GM21360 (cell line): Measurements from ENCODE around the gene GLT1D1.

ENCODE experiments used
- ATAC-seq: cut with Tn5 transposase; IDR thresholded peaks from one replicate; pipeline ENCODE4 v1.9.1; 2021; ENCODE audit warnings: mild to moderate bottlenecking, moderate library complexity; ENCODE audit not compliant: unreplicated experiment

Gene GLT1D1

DNA sequence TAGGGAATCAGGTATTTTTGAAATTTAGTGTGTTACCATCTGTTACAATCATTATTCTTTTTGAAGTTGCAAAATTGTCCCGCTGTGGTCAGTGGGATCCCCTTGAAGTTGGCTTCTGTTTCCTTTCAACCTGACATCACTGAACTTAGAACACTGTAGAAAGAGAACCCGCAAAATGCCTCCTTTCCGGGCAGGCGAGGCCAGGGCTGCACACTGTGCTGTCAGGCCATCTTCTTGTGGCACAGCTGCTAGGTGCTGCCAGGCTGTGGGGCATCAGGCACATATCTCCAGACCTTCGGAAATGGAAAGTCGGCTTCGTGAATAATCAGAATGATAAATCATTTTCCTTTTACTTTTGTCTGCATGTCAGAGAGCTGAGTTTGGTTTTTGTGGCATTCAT is 103.5 kb downstream of the GLT1D1 start:
- ATAC-seq, result no peak

DNA sequence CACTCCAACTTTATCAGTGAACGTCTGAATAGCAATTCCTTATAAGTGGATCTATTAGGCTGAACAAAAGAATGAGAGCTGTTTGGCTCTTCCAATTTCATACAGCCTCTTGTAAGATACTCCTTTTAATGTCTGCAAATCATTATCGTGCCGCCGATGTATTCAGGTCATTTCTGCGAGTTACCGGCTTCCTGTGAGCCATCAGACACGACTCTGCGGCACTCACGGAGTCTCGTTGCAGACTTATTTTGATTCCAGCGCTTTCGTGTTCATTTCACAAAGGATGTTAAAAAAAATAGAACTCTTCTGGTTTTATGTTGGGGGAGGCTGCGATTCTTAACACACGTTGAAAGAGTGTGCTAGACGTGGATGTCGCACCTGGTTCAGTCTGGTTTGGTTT is 106.6 kb downstream of the GLT1D1 start:
- no peak for ATAC-seq

- ATAC-seq, result no peak
These were observed 108.1 kb downstream of the GLT1D1 start for GRCh38 chr12:128961308-128961902.

GRCh38 chr12:128961957-128962356 is 108.7 kb downstream of the GLT1D1 start:
- ATAC-seq, result no peak

DNA sequence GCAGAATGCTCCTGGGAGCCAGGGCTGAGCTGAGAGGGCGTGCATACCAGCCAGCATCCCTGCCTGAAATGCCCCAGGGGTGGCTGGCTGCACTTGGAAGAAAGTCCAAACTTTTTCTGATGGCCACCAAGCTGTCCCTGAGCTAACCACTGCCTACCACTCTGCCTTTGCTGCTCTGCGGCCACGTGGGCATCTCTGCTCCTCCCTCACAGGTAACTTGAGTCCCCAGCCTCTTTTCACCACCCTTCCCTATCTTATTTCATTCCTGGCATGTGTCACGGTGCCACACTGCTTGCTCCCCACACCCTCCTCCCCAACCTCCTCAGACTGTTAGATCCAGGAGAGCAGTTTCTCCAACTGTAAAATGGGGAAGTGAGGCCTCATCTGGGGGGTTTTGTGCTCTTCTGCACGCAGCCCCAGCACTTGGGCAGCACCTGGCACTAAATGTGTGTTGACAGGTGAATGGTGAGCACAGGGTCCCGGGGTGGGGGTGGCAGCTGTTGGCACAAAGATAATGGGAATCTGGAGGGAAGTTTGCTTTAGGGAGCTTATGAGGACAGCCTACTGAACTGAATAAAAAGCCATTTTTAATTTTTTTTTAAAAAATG is 113.0 kb downstream of the GLT1D1 start:
- no peak for ATAC-seq

GRCh38 chr12:128968668-128969067 is 115.4 kb downstream of the GLT1D1 start:
- ATAC-seq, result no peak

- ATAC-seq, result peak; percentile 90
These were observed 116.3 kb downstream of the GLT1D1 start for GRCh38 chr12:128969480-128970055.

DNA sequence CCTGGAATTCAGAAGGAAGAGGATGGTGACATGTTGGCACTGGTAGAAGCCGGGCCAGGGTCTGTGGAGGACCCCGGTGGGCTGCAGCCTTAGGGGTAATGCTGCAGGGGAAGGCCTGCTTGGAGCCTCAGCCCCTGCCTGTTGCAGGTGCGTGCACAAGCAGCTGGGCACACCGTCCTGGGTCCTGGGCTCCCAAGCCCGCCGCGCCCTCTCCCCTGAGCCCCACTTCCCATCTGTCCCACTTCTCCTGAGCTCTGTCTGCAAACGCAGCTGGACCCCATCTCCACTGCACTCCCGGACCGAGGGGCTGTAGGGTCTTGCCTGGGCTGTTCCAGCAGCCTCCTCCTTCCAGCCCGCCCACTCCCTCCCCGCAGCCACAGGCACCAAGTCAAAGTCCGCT is 116.8 kb downstream of the GLT1D1 start:
- ATAC-seq, result no peak

DNA sequence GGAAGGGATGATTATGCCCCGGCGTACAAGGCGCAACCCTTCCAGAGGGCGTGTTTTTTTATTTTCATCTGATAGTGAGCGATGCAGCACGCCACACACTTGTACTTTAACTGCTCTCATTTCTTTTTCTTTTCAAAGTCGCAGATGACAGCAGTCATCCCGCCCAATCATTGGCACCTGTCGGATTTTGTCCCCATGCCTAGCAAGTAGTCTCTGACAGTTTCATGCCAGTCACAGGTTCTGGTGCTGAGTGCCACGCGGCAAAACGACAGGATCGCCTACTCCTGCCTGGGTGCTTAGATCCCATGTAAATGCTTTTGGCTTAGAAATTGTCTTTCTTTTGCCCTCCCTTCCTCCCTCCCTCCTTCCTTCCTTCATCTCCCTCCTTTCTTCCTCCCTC is 117.7 kb downstream of the GLT1D1 start:
- ATAC-seq, result no peak

- no peak for ATAC-seq
These were observed 118.5 kb downstream of the GLT1D1 start for GRCh38 chr12:128971802-128972201.

GRCh38 chr12:128973883-128974681 is 120.8 kb downstream of the GLT1D1 start:
- ATAC-seq, result no peak

GRCh38 chr12:128974881-128975280 is 121.6 kb downstream of the GLT1D1 start:
- no peak for ATAC-seq

DNA sequence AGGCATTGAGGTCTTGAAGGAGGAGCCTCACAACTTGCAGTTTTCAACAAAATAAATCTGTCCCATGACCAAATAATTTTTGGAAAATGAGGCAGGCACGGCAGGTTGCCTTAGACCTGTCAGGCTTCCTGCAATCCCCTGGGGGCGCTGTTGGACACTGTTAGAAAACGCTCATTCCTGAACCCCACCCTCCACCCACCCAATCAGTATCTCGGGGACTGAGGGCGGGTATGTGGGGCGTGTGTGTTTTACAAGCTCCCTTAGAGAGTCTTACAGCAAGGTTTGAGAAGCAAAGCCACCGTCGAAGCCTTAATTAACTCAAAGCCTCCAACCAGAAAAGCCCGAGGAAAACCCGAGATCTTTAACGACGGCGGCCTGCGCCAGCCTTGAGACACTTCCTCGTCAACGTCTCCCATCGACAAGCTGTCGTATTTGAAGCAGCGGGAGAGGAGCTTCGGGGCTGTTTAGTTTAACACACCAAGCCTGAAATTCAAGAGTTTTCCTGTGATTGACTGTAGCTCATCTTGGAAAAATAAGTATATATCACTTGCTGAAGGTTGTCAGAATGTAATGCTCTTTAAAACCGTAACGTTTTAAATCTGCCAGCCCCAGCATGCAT is 123.0 kb downstream of the GLT1D1 start:
- ATAC-seq, result peak; percentile 49

DNA sequence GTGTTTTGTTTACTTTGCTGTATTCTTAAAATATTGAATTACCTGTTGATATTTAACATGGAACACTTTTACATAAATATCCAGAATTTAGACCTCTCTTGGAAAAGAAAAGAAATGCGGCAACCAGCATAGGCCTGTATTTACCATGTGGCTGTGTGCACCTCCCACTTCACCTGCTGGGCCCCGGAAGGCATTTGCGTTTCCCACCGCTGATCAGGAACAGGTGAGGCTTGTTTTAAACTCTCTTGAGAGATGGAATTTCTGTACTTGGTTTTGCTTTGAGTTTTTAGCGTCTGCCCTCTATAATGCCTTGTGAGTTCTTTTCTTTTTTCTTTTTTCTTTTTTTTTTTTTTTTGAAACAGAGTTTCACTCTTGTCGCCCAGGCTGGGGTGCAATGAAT is 124.2 kb downstream of the GLT1D1 start:
- no peak for ATAC-seq

GRCh38 chr12:128978067-128978466 is 124.8 kb downstream of the GLT1D1 start:
- no peak for ATAC-seq

GRCh38 chr12:128980623-128981022 is 127.3 kb downstream of the GLT1D1 start:
- no peak for ATAC-seq

GRCh38 chr12:128981971-128982533 is 128.8 kb downstream of the GLT1D1 start:
- no peak for ATAC-seq

DNA sequence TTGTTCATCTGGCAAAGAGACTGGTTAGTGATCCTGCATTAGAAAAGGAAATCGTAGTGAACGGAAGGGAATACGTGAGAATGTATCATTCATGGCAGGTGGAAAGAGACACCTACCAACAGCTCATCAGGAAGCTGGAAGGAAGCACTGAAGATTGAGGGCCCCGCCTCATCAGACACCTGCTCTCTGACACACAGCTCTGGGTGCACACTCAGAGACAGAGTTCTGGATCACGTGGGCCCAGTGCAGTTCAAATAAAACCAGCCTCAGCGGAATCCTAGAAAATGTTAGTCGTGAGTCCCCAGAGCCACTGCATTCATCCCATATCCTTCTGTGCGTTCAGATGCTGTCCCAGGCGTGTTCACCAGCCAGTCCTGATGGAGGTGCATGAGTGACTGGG is 129.7 kb downstream of the GLT1D1 start:
- ATAC-seq, result no peak

GRCh38 chr12:128983371-128983770 is 130.1 kb downstream of the GLT1D1 start:
- no peak for ATAC-seq

- ATAC-seq, result no peak
These were observed 133.7 kb downstream of the GLT1D1 start for GRCh38 chr12:128986957-128987356.

DNA sequence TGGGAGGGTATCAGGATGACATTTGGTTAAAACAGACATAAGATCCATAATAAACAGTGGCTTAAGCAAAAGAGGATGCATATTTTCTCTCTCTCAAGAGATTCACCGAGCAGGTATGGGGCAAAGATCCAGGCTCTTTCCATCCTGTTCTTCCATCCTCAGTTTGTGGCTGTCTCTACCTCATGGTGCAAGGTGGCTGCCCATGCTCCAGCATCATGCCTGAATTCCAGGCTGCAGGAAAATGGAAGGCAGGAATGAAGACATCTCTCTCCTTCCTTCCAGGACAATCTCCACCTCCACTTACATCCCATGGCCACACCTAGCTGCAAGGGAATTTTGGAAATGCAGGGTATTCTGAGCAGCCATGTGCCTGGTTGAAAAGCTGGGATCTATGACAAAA is 136.0 kb downstream of the GLT1D1 start:
- ATAC-seq, result no peak
